ENCODE results near the gene TNRC18. TPM values are rescaled to one million over a fixed set of nuclear protein-coding genes. Genes with fewer than 3 reads are reported as not detected.

The TNRC18 gene
- total RNA-seq, 4 donors from 2014 or later: 81.1 to 160 (median 104) TPM

- H3K27ac ChIP-seq: no peak overlapping the region
- TF ChIP-seq EP300 (IDR thresholded peaks at IDR 0.05) (no peak), POLR2A (IDR thresholded peaks at IDR 0.05) (no peak), POLR2AphosphoS5 (IDR thresholded peaks at IDR 0.05) (no peak)
- TF ChIP-seq, protein P1, sequence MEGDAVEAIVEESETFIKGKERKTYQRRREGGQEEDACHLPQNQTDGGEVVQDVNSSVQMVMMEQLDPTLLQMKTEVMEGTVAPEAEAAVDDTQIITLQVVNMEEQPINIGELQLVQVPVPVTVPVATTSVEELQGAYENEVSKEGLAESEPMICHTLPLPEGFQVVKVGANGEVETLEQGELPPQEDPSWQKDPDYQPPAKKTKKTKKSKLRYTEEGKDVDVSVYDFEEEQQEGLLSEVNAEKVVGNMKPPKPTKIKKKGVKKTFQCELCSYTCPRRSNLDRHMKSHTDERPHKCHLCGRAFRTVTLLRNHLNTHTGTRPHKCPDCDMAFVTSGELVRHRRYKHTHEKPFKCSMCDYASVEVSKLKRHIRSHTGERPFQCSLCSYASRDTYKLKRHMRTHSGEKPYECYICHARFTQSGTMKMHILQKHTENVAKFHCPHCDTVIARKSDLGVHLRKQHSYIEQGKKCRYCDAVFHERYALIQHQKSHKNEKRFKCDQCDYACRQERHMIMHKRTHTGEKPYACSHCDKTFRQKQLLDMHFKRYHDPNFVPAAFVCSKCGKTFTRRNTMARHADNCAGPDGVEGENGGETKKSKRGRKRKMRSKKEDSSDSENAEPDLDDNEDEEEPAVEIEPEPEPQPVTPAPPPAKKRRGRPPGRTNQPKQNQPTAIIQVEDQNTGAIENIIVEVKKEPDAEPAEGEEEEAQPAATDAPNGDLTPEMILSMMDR (IDR thresholded peaks at IDR 0.05): no peak
- no peak overlapping the region for H3K4me3 ChIP-seq
- WGBS: 77% methylated on average over 4 of the region's 4 CpGs
- peaks cover 3% of the 10 kb centered on the region for H3K9me3 ChIP-seq
- no peak for DNase-seq (ENCODE audit: low spot score in 2 of 2)
- H3K36me3 ChIP-seq: peaks cover 12% of the 10 kb centered on the region
- peaks cover 27% of the 10 kb centered on the region for H3K4me1 ChIP-seq
- no peaks in the 10 kb centered on the region for H3K27me3 ChIP-seq
Observed at GRCh38 chr7:5431560-5432015, 8.0 kb upstream of the TNRC18 start.

DNA sequence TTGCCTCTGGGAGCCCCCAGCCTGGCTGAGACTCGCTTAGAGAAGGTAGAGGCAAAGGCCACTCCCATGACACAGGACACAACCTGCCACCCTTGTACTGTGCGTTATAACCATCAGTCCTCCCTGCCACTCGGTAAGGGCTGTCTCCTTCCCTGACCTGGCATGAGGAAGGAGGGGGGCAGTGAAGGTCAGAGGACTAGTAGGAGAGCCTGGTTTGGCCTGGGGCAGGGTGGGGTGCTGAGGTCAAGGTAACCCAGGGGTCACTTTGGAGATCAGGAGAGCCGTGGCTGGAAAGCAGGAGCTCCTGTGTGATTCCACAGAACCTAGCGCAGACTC lies 6.9 kb upstream of the TNRC18 start:
- peaks cover 12% of the 10 kb centered on the region for H3K36me3 ChIP-seq
- 72% methylated on average over 5 of the region's 5 CpGs for WGBS
- TF ChIP-seq, protein P1 (IDR thresholded peaks at IDR 0.05): no peak
- TF ChIP-seq POLR2A (IDR thresholded peaks at IDR 0.05) (no peak), EP300 (IDR thresholded peaks at IDR 0.05) (no peak), POLR2AphosphoS5 (IDR thresholded peaks at IDR 0.05) (no peak)
- peaks cover 27% of the 10 kb centered on the region for H3K4me1 ChIP-seq
- H3K27me3 ChIP-seq: no peaks in the 10 kb centered on the region
- no peak for DNase-seq (ENCODE audit: low spot score in 2 of 2)
- no peak overlapping the region for H3K4me3 ChIP-seq
- H3K9me3 ChIP-seq: peaks cover 3% of the 10 kb centered on the region
- H3K27ac ChIP-seq: peak overlapping the region; percentile 98

- no peak for DNase-seq (ENCODE audit: low spot score in 2 of 2)
- 16% methylated on average over 24 of the region's 30 CpGs for WGBS
- TF ChIP-seq, protein P1 (IDR thresholded peaks at IDR 0.05): no peak
- TF ChIP-seq POLR2AphosphoS5 (IDR thresholded peaks at IDR 0.05) (peak in 1 of 3 donors; percentile 17), POLR2A (IDR thresholded peaks at IDR 0.05) (no peak), EP300 (IDR thresholded peaks at IDR 0.05) (no peak)
- H3K4me1 ChIP-seq: peaks cover 27% of the 10 kb centered on the region
- peaks cover 3% of the 10 kb centered on the region for H3K9me3 ChIP-seq
- peak overlapping the region; percentile 98 for H3K27ac ChIP-seq
- H3K27me3 ChIP-seq: no peaks in the 10 kb centered on the region
- peaks cover 12% of the 10 kb centered on the region for H3K36me3 ChIP-seq
- H3K4me3 ChIP-seq: peak overlapping the region; percentile 82
Observed at GRCh38 chr7:5429857-5430611, 6.4 kb upstream of the TNRC18 start.

GRCh38 chr7:5429253-5429856 lies 5.7 kb upstream of the TNRC18 start:
- H3K4me3 ChIP-seq: peak overlapping the region; percentile 82
- TF ChIP-seq EP300 (IDR thresholded peaks at IDR 0.05): no peak
- TF ChIP-seq POLR2A (IDR thresholded peaks at IDR 0.05): peak in 1 of 2 donors; percentile 4
- TF ChIP-seq POLR2AphosphoS5 (IDR thresholded peaks at IDR 0.05): peak in 1 of 3 donors; percentile 13
- TF ChIP-seq, protein P1 (IDR thresholded peaks at IDR 0.05): no peak
- DNase-seq (ENCODE audit: low spot score in 2 of 2): no peak
- H3K27ac ChIP-seq: peak overlapping the region; percentile 98
- H3K9me3 ChIP-seq: peaks cover 3% of the 10 kb centered on the region
- H3K4me1 ChIP-seq: peaks cover 27% of the 10 kb centered on the region
- 10% methylated on average over 20 of the region's 31 CpGs for WGBS
- H3K36me3 ChIP-seq: peaks cover 12% of the 10 kb centered on the region
- no peaks in the 10 kb centered on the region for H3K27me3 ChIP-seq

Measured in suprapubic skin (tissue), 4 donors.